Endothelial cell of umbilical vein (primary cell): ENCODE measurements around the gene GAS7. TPM values are rescaled to one million over a fixed set of nuclear protein-coding genes. Genes with fewer than 3 reads are reported as not detected.

ENCODE experiments used
- BruUV-seq: library from RNA; stranded (reverse); fragments of 400-500 nt; replicated peaks from 2 replicates; lab custom pipeline; 2021; lab: Mats Ljungman, UMichigan
- CTCF ChIA-PET: fragments of 300-600, 350-600 bp; sonication (Branson Sonifier 250); formaldehyde crosslinking; loops from one replicate; lab custom pipeline; 2021; ENCODE audit warnings: antibody characterized with exemption, inconsistent platforms; lab: Charles Lee
- POLR2A ChIA-PET: fragments of 300-600, 350-600 bp; sonication (Branson Sonifier 250); formaldehyde crosslinking; loops from one replicate; lab custom pipeline; 2021; ENCODE audit warnings: antibody characterized with exemption, inconsistent platforms; lab: Charles Lee
- DNase-seq: peaks from one replicate; pipeline ENCODE4 v3.0.0-alpha.2; 2011; ENCODE audit warnings: low read depth, low spot score
- FAIRE-seq: peaks from 2 replicates; lab custom pipeline; 2011; peaks lifted over from hg19 to GRCh38; lab: Jason Lieb, UNC
- H2AFZ ChIP-seq: 2 replicates; pipeline ENCODE4 v1.6.0; 2012; ENCODE audit warnings: low read depth, low read length, control low read depth, inconsistent platforms
- H3K27ac ChIP-seq: 2 replicates; pipeline ENCODE4 v1.5.1; 2011; ENCODE audit warnings: low read depth, mild to moderate bottlenecking, control low read depth, low read length, moderate library complexity; ENCODE audit not compliant: insufficient read depth
- H3K27me3 ChIP-seq, 2 experiments: 2 replicates each; pipeline versions ENCODE4 v1.6.0 to v1.6.1; 2011; ENCODE audit warnings: low read length in 2 of 2, mixed read lengths in 1 of 2; ENCODE audit not compliant: control insufficient read depth in 2 of 2, insufficient read depth in 2 of 2
- H3K36me3 ChIP-seq, 2 experiments: 2 replicates in 1 of 2; 3 replicates in 1 of 2; pipeline ENCODE4 v1.5.1; 2011; ENCODE audit warnings: low read length in 2 of 2, mild to moderate bottlenecking in 1 of 2, moderate library complexity in 1 of 2; ENCODE audit not compliant: control insufficient read depth in 2 of 2, insufficient read depth in 2 of 2; ENCODE audit errors: extremely low read depth in 1 of 2
- H3K4me1 ChIP-seq: 3 replicates; pipeline ENCODE4 v1.5.1; 2011; ENCODE audit warnings: mild to moderate bottlenecking, low read length; ENCODE audit not compliant: control insufficient read depth, insufficient read depth; ENCODE audit errors: extremely low read depth
- H3K4me2 ChIP-seq: 2 replicates; pipeline ENCODE4 v1.6.1; 2011; ENCODE audit warnings: low read length, control low read depth, mixed read lengths; ENCODE audit not compliant: insufficient read depth
- H3K4me3 ChIP-seq, 3 experiments: fragments of 200-600 bp in 1 of 3; sonication (generic), shearing (Covaris generic) in 1 of 3; replicated peaks in 1 of 3; 2 replicates each; pipeline ENCODE4 v1.5.1; 2011 to 2016; ENCODE audit warnings: control low read depth in 3 of 3, low read length in 3 of 3, mild to moderate bottlenecking in 2 of 3, inconsistent platforms in 1 of 3, low read depth in 1 of 3, moderate library complexity in 1 of 3; ENCODE audit not compliant: insufficient read depth in 1 of 3
- H3K79me2 ChIP-seq: 2 replicates; pipeline ENCODE4 v1.6.0; 2012; ENCODE audit warnings: low read length, inconsistent platforms; ENCODE audit not compliant: control insufficient read depth, insufficient read depth
- H3K9ac ChIP-seq: replicated peaks from 2 replicates; pipeline ENCODE3; 2011; ENCODE audit warnings: low read length, control low read depth; ENCODE audit not compliant: insufficient read depth; ENCODE audit errors: extremely low read depth
- H3K9me1 ChIP-seq: replicated peaks from 3 replicates; pipeline ENCODE4 v1.6.0; 2011; ENCODE audit warnings: mild to moderate bottlenecking, low read length; ENCODE audit not compliant: control insufficient read depth, insufficient read depth; ENCODE audit errors: extremely low read depth
- H3K9me3 ChIP-seq: replicated peaks from 2 replicates; pipeline ENCODE4 v1.5.1; 2012; ENCODE audit warnings: low read length, inconsistent platforms; ENCODE audit not compliant: control insufficient read depth, insufficient read depth
- H4K20me1 ChIP-seq: replicated peaks from 2 replicates; pipeline ENCODE3; 2011; ENCODE audit warnings: mild to moderate bottlenecking, low read length; ENCODE audit not compliant: control insufficient read depth, insufficient read depth; ENCODE audit errors: extremely low read depth
- EZH2 ChIP-seq: IDR thresholded peaks from 2 replicates; pipeline ENCODE4 v1.6.1; 2012; ENCODE audit warnings: borderline replicate concordance, low read depth, mild to moderate bottlenecking, moderate library complexity, low read length, inconsistent platforms; ENCODE audit not compliant: severe bottlenecking
- FOS ChIP-seq: IDR thresholded peaks from 2 replicates; pipeline ENCODE4 v1.6.1; 2011; ENCODE audit warnings: mild to moderate bottlenecking, low read length, moderate library complexity, borderline replicate concordance; ENCODE audit not compliant: insufficient read depth
- GATA2 ChIP-seq: IDR thresholded peaks from 2 replicates; pipeline ENCODE4 v1.7.0; 2011; ENCODE audit warnings: low read depth, mild to moderate bottlenecking, moderate library complexity, mixed read lengths, low read length; ENCODE audit not compliant: insufficient read length, insufficient read depth
- JUN ChIP-seq: IDR thresholded peaks from 2 replicates; pipeline ENCODE4 v1.6.1; 2011; ENCODE audit warnings: borderline replicate concordance, low read depth; ENCODE audit not compliant: insufficient read length, insufficient read depth
- MAX ChIP-seq: IDR thresholded peaks from 2 replicates; pipeline ENCODE4 v1.6.1; 2011; ENCODE audit not compliant: insufficient read depth, insufficient read length
- MYC ChIP-seq: IDR thresholded peaks from one replicate; pipeline ENCODE4 v1.6.1; 2011; ENCODE audit warnings: mild to moderate bottlenecking, low read depth, low read length
- POLR2A ChIP-seq: IDR thresholded peaks from 2 replicates; pipeline ENCODE4 v1.6.1; 2012; ENCODE audit warnings: low read depth, mild to moderate bottlenecking, control low read depth, low read length
- POLR2AphosphoS5 ChIP-seq: IDR thresholded peaks from 2 replicates; pipeline ENCODE4 v1.6.1; 2012; ENCODE audit warnings: low read depth, mild to moderate bottlenecking, control low read depth, low read length, moderate library complexity; ENCODE audit not compliant: insufficient read depth
- dilution Hi-C: fragments of 300-500 bp; cut with MboI; formaldehyde crosslinking; loops from one replicate; pipeline ENCODE4 v1.15.0; 2019; ENCODE audit warnings: low sequenced_read_pairs; ENCODE audit not compliant: extremely low pct_ligation_motif_present
- intact Hi-C: fragments of 100-400 bp; cut with micrococcal nuclease; formaldehyde crosslinking; loops from one replicate; pipeline ENCODE4 v1.10.0; 2022
- polyA plus RNA-seq, 4 experiments: library from polyadenylated mRNA; depleted of rRNA in 3 of 4; stranded (reverse) in 3 of 4; unstranded in 1 of 4; fragments of >200 nt; gene quantifications; 2 replicates each; pipeline versions ENCODE4 v1.2.1 to v1.2.3, GENCODE V29; 2011 to 2012; ENCODE audit warnings: missing spikeins in 1 of 4
- total RNA-seq: library from RNA; stranded (reverse); gene quantifications from 2 replicates; pipeline ENCODE4 v1.2.3, GENCODE V29; 2021
- TF ChIP-seq, protein P1 (sequence below), 2 donors: IDR thresholded peaks; 1 replicate in 1 of 2; 2 replicates in 1 of 2; pipeline ENCODE4 v1.5.1; 2011; ENCODE audit warnings: low read length in 2 of 2, mild to moderate bottlenecking in 2 of 2, moderate library complexity in 2 of 2, control low read depth in 1 of 2, inconsistent platforms in 1 of 2, low read depth in 1 of 2; ENCODE audit not compliant: insufficient read depth in 1 of 2; ENCODE audit errors: extremely low read depth in 1 of 2

The GAS7 gene
- total and polyA plus RNA-seq, 2 donors (not counting 3 experiments of a cell fraction or from before 2014, with no cell fraction given) = not detected

DNA sequence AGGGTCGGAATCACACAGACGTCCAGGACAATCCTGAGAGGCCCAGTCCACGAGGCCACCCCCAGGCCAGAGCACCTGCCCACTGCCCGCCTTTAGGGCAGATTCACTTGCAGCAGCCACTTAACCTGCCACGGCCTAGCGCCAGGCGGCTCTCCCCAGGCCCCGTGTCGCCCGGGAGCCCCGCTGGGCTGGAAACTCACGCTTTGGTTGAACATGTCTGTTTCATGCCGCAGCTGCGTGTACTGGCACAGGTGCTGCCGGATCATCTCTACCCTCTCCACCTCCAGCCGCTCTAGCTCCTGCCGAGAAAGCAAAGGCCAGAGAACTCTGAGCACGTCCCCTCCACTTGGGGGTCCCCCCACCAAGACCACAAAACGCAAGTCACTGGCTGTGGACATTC is 280.6 kb downstream of the GAS7 start:
- Histone ChIP-seq H3K4me2 (no peak overlapping the region), H4K20me1 (no peaks in the 10 kb centered on the region), H3K9me1 (no peaks in the 10 kb centered on the region), H3K36me3 (no peaks in the 10 kb centered on the region), H3K9me3 (peaks cover 2% of the 10 kb centered on the region), H2AFZ (no peak overlapping the region), H3K9ac (no peak overlapping the region), H3K79me2 (no peaks in the 10 kb centered on the region), H3K4me3 (no peak overlapping the region), H3K4me1 (no peaks in the 10 kb centered on the region), H3K27ac (no peak overlapping the region), H3K27me3 (no peaks in the 10 kb centered on the region)
- no peak for TF ChIP-seq EZH2
- TF ChIP-seq FOS = no peak
- no peak for TF ChIP-seq POLR2A
- TF ChIP-seq MAX = no peak
- TF ChIP-seq GATA2 = no peak
- no peak for TF ChIP-seq POLR2AphosphoS5
- TF ChIP-seq, protein P1, sequence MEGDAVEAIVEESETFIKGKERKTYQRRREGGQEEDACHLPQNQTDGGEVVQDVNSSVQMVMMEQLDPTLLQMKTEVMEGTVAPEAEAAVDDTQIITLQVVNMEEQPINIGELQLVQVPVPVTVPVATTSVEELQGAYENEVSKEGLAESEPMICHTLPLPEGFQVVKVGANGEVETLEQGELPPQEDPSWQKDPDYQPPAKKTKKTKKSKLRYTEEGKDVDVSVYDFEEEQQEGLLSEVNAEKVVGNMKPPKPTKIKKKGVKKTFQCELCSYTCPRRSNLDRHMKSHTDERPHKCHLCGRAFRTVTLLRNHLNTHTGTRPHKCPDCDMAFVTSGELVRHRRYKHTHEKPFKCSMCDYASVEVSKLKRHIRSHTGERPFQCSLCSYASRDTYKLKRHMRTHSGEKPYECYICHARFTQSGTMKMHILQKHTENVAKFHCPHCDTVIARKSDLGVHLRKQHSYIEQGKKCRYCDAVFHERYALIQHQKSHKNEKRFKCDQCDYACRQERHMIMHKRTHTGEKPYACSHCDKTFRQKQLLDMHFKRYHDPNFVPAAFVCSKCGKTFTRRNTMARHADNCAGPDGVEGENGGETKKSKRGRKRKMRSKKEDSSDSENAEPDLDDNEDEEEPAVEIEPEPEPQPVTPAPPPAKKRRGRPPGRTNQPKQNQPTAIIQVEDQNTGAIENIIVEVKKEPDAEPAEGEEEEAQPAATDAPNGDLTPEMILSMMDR (IDR thresholded peaks at IDR 0.05; ENCODE audit: extremely low read depth in 1 of 2, insufficient read depth in 1 of 2, low read depth in 1 of 2, low read length in 2 of 2) = no peak
- no peak for TF ChIP-seq MYC
- no peak for TF ChIP-seq JUN
- CTCF ChIA-PET = interaction anchor here (0.7 kb wide), 1 partner anchor 700 kb away, joined by 3 read pairs; no protein-coding TSS in a partner anchor
- intact Hi-C loops (no loop called here), dilution Hi-C loops (no loop called here)
- BruUV-seq = no TSS peak
- POLR2A ChIA-PET = no interaction called here
- DNase-seq (no peak), FAIRE-seq (no peak)
